DND-41 (cell line): ENCODE data around the gene PEAK1.

Source experiments
- ATAC-seq: fragments of 200-7000 bp; cut with Tn5 transposase; 3 replicates; pipeline ENCODE4 v1.9.1; 2021; ENCODE audit warnings: low read depth; ENCODE audit not compliant: insufficient read depth
- DNase-seq: peaks from one replicate; pipeline ENCODE4 v3.0.0-alpha.2; 2020
- H2AFZ ChIP-seq: 2 replicates; pipeline ENCODE4 v1.6.0; 2012; ENCODE audit warnings: low read depth, low read length
- H3K27ac ChIP-seq: 2 replicates; pipeline ENCODE4 v1.5.1; 2012; ENCODE audit warnings: low read length, inconsistent platforms
- H3K27me3 ChIP-seq: fragments of 200-600 bp; sonication (generic); 2 replicates; pipeline ENCODE4 v1.6.0; 2012; ENCODE audit warnings: low read length, mild to moderate bottlenecking, inconsistent platforms; ENCODE audit not compliant: insufficient read depth, poor library complexity
- H3K36me3 ChIP-seq: 2 replicates; pipeline ENCODE4 v1.5.1; 2012; ENCODE audit warnings: low read length, inconsistent platforms; ENCODE audit not compliant: insufficient read depth
- H3K4me1 ChIP-seq: 2 replicates; pipeline ENCODE4 v1.5.1; 2012; ENCODE audit warnings: mild to moderate bottlenecking, low read length; ENCODE audit not compliant: insufficient read depth
- H3K4me2 ChIP-seq: 2 replicates; pipeline ENCODE4 v1.6.0; 2012; ENCODE audit warnings: mild to moderate bottlenecking, moderate library complexity, low read length, inconsistent platforms; ENCODE audit not compliant: insufficient read depth
- H3K4me3 ChIP-seq, 2 experiments: fragments of 200-600 bp in 1 of 2; shearing (Covaris generic) in 1 of 2; 2 replicates each; pipeline ENCODE4 v1.5.1; 2012 to 2016; ENCODE audit warnings: inconsistent platforms in 2 of 2, low read length in 2 of 2, mild to moderate bottlenecking in 2 of 2, low read depth in 1 of 2, moderate library complexity in 1 of 2
- H3K79me2 ChIP-seq: 2 replicates; pipeline ENCODE4 v1.6.0; 2012; ENCODE audit warnings: low read length, inconsistent platforms; ENCODE audit not compliant: insufficient read depth
- H3K9ac ChIP-seq: 2 replicates; pipeline ENCODE4 v1.6.0; 2012; ENCODE audit warnings: low read depth, mild to moderate bottlenecking, inconsistent platforms, low read length, moderate library complexity
- H3K9me3 ChIP-seq: 2 replicates; pipeline ENCODE4 v1.5.1; 2012; ENCODE audit warnings: low read length, moderate library complexity, mild to moderate bottlenecking, inconsistent platforms; ENCODE audit not compliant: insufficient read depth, severe bottlenecking
- H4K20me1 ChIP-seq: 2 replicates; pipeline ENCODE4 v1.6.0; 2012; ENCODE audit warnings: low read length; ENCODE audit not compliant: insufficient read depth
- CTCF ChIP-seq: IDR thresholded peaks from 2 replicates; pipeline ENCODE4 v1.5.1; 2012; ENCODE audit warnings: borderline replicate concordance, low read length, moderate library complexity, mild to moderate bottlenecking; ENCODE audit not compliant: poor library complexity, severe bottlenecking; ENCODE audit errors: extremely low read depth
- EZH2 ChIP-seq: IDR thresholded peaks from 3 replicates; pipeline ENCODE4 v1.6.1; 2012; ENCODE audit warnings: borderline replicate concordance, low read depth, mild to moderate bottlenecking, moderate library complexity, low read length, inconsistent platforms; ENCODE audit not compliant: severe bottlenecking

PEAK1 gene

GRCh38 chr15:77454951-77455350, 35.0 kb upstream of the PEAK1 start:
- Histone ChIP-seq H3K27me3 (no peaks in the 10 kb centered on the region), H3K27ac (no peak overlapping the region), H2AFZ (no peak overlapping the region), H3K36me3 (peaks cover 21% of the 10 kb centered on the region), H3K9ac (no peak overlapping the region), H3K4me2 (no peak overlapping the region), H3K79me2 (0 out of 2 replicates have a peak, but pooled peaks cover 8% of the 10 kb centered on the region), H4K20me1 (no peaks in the 10 kb centered on the region), H3K9me3 (no peaks in the 10 kb centered on the region), H3K4me1 (peaks cover 25% of the 10 kb centered on the region), H3K4me3 (no peak overlapping the region)
- TF ChIP-seq CTCF = no peak
- TF ChIP-seq EZH2 = no peak
- DNase-seq (no peak), ATAC-seq (no peak)

GRCh38 chr15:77454265-77454664, 34.4 kb upstream of the PEAK1 start:
- no peak overlapping the region for H3K9ac ChIP-seq
- H3K4me1 ChIP-seq = peaks cover 25% of the 10 kb centered on the region
- H3K79me2 ChIP-seq = 0 out of 2 replicates have a peak, but pooled peaks cover 8% of the 10 kb centered on the region
- DNase-seq = no peak
- no peak for TF ChIP-seq EZH2
- TF ChIP-seq CTCF = no peak
- no peak overlapping the region for H2AFZ ChIP-seq
- H3K4me3 ChIP-seq = no peak overlapping the region
- no peaks in the 10 kb centered on the region for H4K20me1 ChIP-seq
- H3K27me3 ChIP-seq = no peaks in the 10 kb centered on the region
- no peak overlapping the region for H3K4me2 ChIP-seq
- no peaks in the 10 kb centered on the region for H3K9me3 ChIP-seq
- H3K27ac ChIP-seq = no peak overlapping the region
- peaks cover 14% of the 10 kb centered on the region for H3K36me3 ChIP-seq
- ATAC-seq = no peak

- no peak for TF ChIP-seq EZH2
- no peak for TF ChIP-seq CTCF
- peaks cover 3% of the 10 kb centered on the region; the same call in 1 of the 2 replicates for H3K36me3 ChIP-seq
- H3K27me3 ChIP-seq = no peaks in the 10 kb centered on the region
- H3K4me2 ChIP-seq = no peak overlapping the region
- H2AFZ ChIP-seq = no peak overlapping the region
- H3K9me3 ChIP-seq = no peaks in the 10 kb centered on the region
- H4K20me1 ChIP-seq = peaks cover 5% of the 10 kb centered on the region; the same call in 1 of the 2 replicates
- H3K4me1 ChIP-seq = no peaks in the 10 kb centered on the region
- no peak for ATAC-seq
- no peak overlapping the region for H3K4me3 ChIP-seq
- H3K79me2 ChIP-seq = peaks cover 52% of the 10 kb centered on the region
- H3K9ac ChIP-seq = no peak overlapping the region
- no peak overlapping the region for H3K27ac ChIP-seq
- no peak for DNase-seq
Measured at GRCh38 chr15:77446840-77447390, 27.0 kb upstream of the PEAK1 start.
